Measurements from ENCODE around the gene CHD3.

GRCh38 chr17:7856811-7857712 lies 31.5 kb upstream of the CHD3 start, which contains the start of gene NAA38:
- TF ChIP-seq CTCF (IDR thresholded peaks at IDR 0.05 in 4 of 5, conservative IDR thresholded peaks at IDR 0.05 in 1 of 5) (peak; percentile 4 to 72 (median 63)), POLR2A (IDR thresholded peaks at IDR 0.05) (peak in 1 of 2 donors; percentile 48)
